PFSK-1 (cell line): Measurements from ENCODE around the gene TNFRSF4.

Source experiments
- FOXP2 ChIP-seq: optimal IDR thresholded peaks from 2 replicates; pipeline ENCODE3; 2011; ENCODE audit warnings: borderline replicate concordance, control low read depth, inconsistent platforms; ENCODE audit not compliant: insufficient read depth; ENCODE audit errors: extremely low read length, extremely low read depth
- POLR2AphosphoS5 ChIP-seq: IDR thresholded peaks from 2 replicates; pipeline ENCODE4 v1.6.1; 2012; ENCODE audit warnings: low read depth, mild to moderate bottlenecking, control low read depth, low read length, moderate library complexity
- REST ChIP-seq, 2 experiments: IDR thresholded peaks; 2 replicates each; pipeline versions ENCODE4 v1.6.1 to v1.8.0; 2011 to 2012; ENCODE audit warnings: low read depth in 2 of 2, low read length in 2 of 2, control low read depth in 1 of 2, inconsistent platforms in 1 of 2, mild to moderate bottlenecking in 1 of 2, moderate library complexity in 1 of 2; ENCODE audit not compliant: insufficient read depth in 1 of 2
- SIN3A ChIP-seq: IDR thresholded peaks from 2 replicates; pipeline ENCODE4 v1.6.1; 2012; ENCODE audit warnings: mild to moderate bottlenecking, low read length, moderate library complexity, borderline replicate concordance; ENCODE audit not compliant: insufficient read depth
- TAF1 ChIP-seq: IDR thresholded peaks from 2 replicates; pipeline ENCODE4 v1.6.1; 2012; ENCODE audit warnings: low read length, control low read depth, borderline replicate concordance; ENCODE audit not compliant: insufficient read depth

Gene TNFRSF4

GRCh38 chr1:1165485-1165884, 48.5 kb downstream of the TNFRSF4 start:
- TF ChIP-seq TAF1 (no peak), SIN3A (no peak), FOXP2 (no peak), REST (IDR thresholded peaks at IDR 0.05; ENCODE audit: insufficient read depth in 1 of 2, low read depth in 2 of 2, low read length in 2 of 2) (no peak), POLR2AphosphoS5 (no peak)

GRCh38 chr1:1164701-1165451, 49.1 kb downstream of the TNFRSF4 start:
- TF ChIP-seq FOXP2 (no peak), TAF1 (no peak), SIN3A (no peak), POLR2AphosphoS5 (no peak), REST (IDR thresholded peaks at IDR 0.05; ENCODE audit: insufficient read depth in 1 of 2, low read depth in 2 of 2, low read length in 2 of 2) (no peak)

GRCh38 chr1:1164361-1164700, 49.6 kb downstream of the TNFRSF4 start:
- no peak for TF ChIP-seq POLR2AphosphoS5
- no peak for TF ChIP-seq SIN3A
- no peak for TF ChIP-seq TAF1
- no peak for TF ChIP-seq REST (IDR thresholded peaks at IDR 0.05; ENCODE audit: insufficient read depth in 1 of 2, low read depth in 2 of 2, low read length in 2 of 2)
- TF ChIP-seq FOXP2: no peak

GRCh38 chr1:1163538-1164070, 50.3 kb downstream of the TNFRSF4 start:
- TF ChIP-seq TAF1 (no peak), REST (IDR thresholded peaks at IDR 0.05; ENCODE audit: insufficient read depth in 1 of 2, low read depth in 2 of 2, low read length in 2 of 2) (no peak), POLR2AphosphoS5 (no peak), FOXP2 (no peak), SIN3A (no peak)
